H1 (cell line): ENCODE results near the gene PLEKHS1. TPM values are rescaled to one million over a fixed set of nuclear protein-coding genes. Genes with fewer than 3 reads are reported as not detected.

Experiments
- CTCF ChIA-PET: fragments of 300-600 bp; sonication (Branson Sonifier 250); formaldehyde crosslinking; loops from one replicate; lab custom pipeline; 2021; ENCODE audit not compliant: partially characterized antibody; lab: Charles Lee
- POLR2A ChIA-PET: fragments of 300-600 bp; sonication (Branson Sonifier 250); formaldehyde crosslinking; loops from one replicate; lab custom pipeline; 2021; ENCODE audit warnings: inconsistent platforms; ENCODE audit not compliant: partially characterized antibody; lab: Charles Lee
- DNase-seq, 2 experiments: peaks; one replicate each; pipeline versions ENCODE4 v3.0.0 to v3.0.0-alpha.2; 2010 to 2022; ENCODE audit warnings: low spot score in 2 of 2, low read depth in 1 of 2, mixed read lengths in 1 of 2
- FAIRE-seq: peaks from 2 replicates; lab custom pipeline; 2011; peaks lifted over from hg19 to GRCh38; lab: Jason Lieb, UNC
- H2AFZ ChIP-seq: 2 replicates; pipeline ENCODE4 v1.8.1; 2012; ENCODE audit warnings: low read length, inconsistent platforms
- H2AK5ac ChIP-seq: 2 replicates; pipeline ENCODE4 v1.6.1; 2013; ENCODE audit warnings: low read depth, low read length
- H2BK120ac ChIP-seq: replicated peaks from 2 replicates; pipeline ENCODE3; 2013; ENCODE audit warnings: low read depth, low read length, inconsistent platforms
- H2BK12ac ChIP-seq: 2 replicates; pipeline ENCODE4 v1.6.1; 2013; ENCODE audit warnings: low read depth, low read length
- H2BK15ac ChIP-seq: 2 replicates; pipeline ENCODE4 v1.6.1; 2013; ENCODE audit warnings: low read length
- H2BK20ac ChIP-seq: 2 replicates; pipeline ENCODE4 v1.6.1; 2013; ENCODE audit warnings: low read length
- H2BK5ac ChIP-seq: 2 replicates; pipeline ENCODE4 v1.6.1; 2013; ENCODE audit warnings: low read depth, low read length
- H3K14ac ChIP-seq: 2 replicates; pipeline ENCODE4 v1.6.1; 2013; ENCODE audit warnings: inconsistent platforms; ENCODE audit not compliant: insufficient read length
- H3K18ac ChIP-seq: 2 replicates; pipeline ENCODE4 v1.6.1; 2013; ENCODE audit warnings: low read length; ENCODE audit errors: extremely low read depth
- H3K23ac ChIP-seq: 2 replicates; pipeline ENCODE4 v1.6.1; 2013; ENCODE audit warnings: inconsistent platforms; ENCODE audit not compliant: insufficient read length
- H3K23me2 ChIP-seq: 2 replicates; pipeline ENCODE4 v1.6.1; 2013; ENCODE audit warnings: low read depth, low read length
- H3K27ac ChIP-seq: 2 replicates; pipeline ENCODE4 v1.6.1; 2011; ENCODE audit warnings: low read depth, low read length, inconsistent platforms
- H3K27me3 ChIP-seq, 4 experiments: replicated peaks in 1 of 4; 1 replicate in 1 of 4; 2 replicates in 3 of 4; pipeline versions ENCODE4 v1.6.1 to v1.8.1; 2011 to 2013; ENCODE audit warnings: low read length in 3 of 4, mild to moderate bottlenecking in 3 of 4, inconsistent platforms in 2 of 4, mixed read lengths in 2 of 4, moderate library complexity in 1 of 4; ENCODE audit not compliant: control insufficient read depth in 3 of 4, insufficient read depth in 3 of 4; ENCODE audit errors: extremely low read depth in 1 of 4
- H3K36me3 ChIP-seq, 4 experiments: 2 replicates each; pipeline versions ENCODE4 v1.6.1 to v1.8.1; 2011 to 2013; ENCODE audit warnings: mild to moderate bottlenecking in 4 of 4, low read length in 3 of 4, moderate library complexity in 2 of 4, control low read depth in 1 of 4, inconsistent platforms in 1 of 4; ENCODE audit not compliant: insufficient read depth in 4 of 4, control insufficient read depth in 2 of 4
- H3K4ac ChIP-seq: replicated peaks from 2 replicates; pipeline ENCODE3; 2013; ENCODE audit warnings: low read length, low read depth, mixed read lengths, inconsistent platforms; ENCODE audit not compliant: insufficient read length
- H3K4me1 ChIP-seq, 4 experiments: replicated peaks in 1 of 4; 1 replicate in 1 of 4; 2 replicates in 3 of 4; pipeline versions ENCODE4 v1.6.1 to v1.8.1; 2011 to 2013; ENCODE audit warnings: low read length in 3 of 4, inconsistent platforms in 2 of 4, mixed read lengths in 1 of 4; ENCODE audit not compliant: insufficient read depth in 4 of 4, control insufficient read depth in 3 of 4
- H3K4me2 ChIP-seq, 2 experiments: 2 replicates each; pipeline versions ENCODE4 v1.6.1 to v1.8.1; 2011 to 2013; ENCODE audit warnings: low read depth in 2 of 2, low read length in 2 of 2, control low read depth in 1 of 2, inconsistent platforms in 1 of 2, mild to moderate bottlenecking in 1 of 2; ENCODE audit not compliant: insufficient read depth in 1 of 2
- H3K4me3 ChIP-seq, 4 experiments: fragments of 200-600, 300-600 bp in 1 of 4; sonication (generic), shearing (Covaris generic), sonication (Bioruptor Twin) in 1 of 4; 2 replicates each; pipeline versions ENCODE4 v1.5.1 to v1.8.1; 2011 to 2016; ENCODE audit warnings: low read length in 4 of 4, low read depth in 3 of 4, control low read depth in 2 of 4, inconsistent platforms in 2 of 4, mild to moderate bottlenecking in 2 of 4, mixed read lengths in 1 of 4, moderate library complexity in 1 of 4; ENCODE audit not compliant: insufficient read depth in 2 of 4; ENCODE audit errors: extremely low read depth in 1 of 4
- H3K56ac ChIP-seq: replicated peaks from 2 replicates; pipeline ENCODE3; 2013; ENCODE audit warnings: low read depth, mild to moderate bottlenecking, mixed read lengths, low read length, inconsistent platforms; ENCODE audit not compliant: insufficient read length
- H3K79me1 ChIP-seq: 2 replicates; pipeline ENCODE4 v1.6.1; 2013; ENCODE audit warnings: low read depth, low read length, control low read depth
- H3K79me2 ChIP-seq, 2 experiments: 2 replicates each; pipeline versions ENCODE4 v1.6.1 to v1.8.1; 2012 to 2013; ENCODE audit warnings: low read length in 2 of 2, mild to moderate bottlenecking in 2 of 2, inconsistent platforms in 1 of 2; ENCODE audit not compliant: insufficient read depth in 2 of 2, control insufficient read depth in 1 of 2
- H3K9ac ChIP-seq, 4 experiments: replicated peaks in 1 of 4; 1 replicate in 1 of 4; 2 replicates in 3 of 4; pipeline versions ENCODE4 v1.6.1 to v1.8.1; 2011 to 2013; ENCODE audit warnings: low read depth in 3 of 4, low read length in 3 of 4, control low read depth in 2 of 4, mild to moderate bottlenecking in 2 of 4, moderate library complexity in 2 of 4, inconsistent platforms in 1 of 4; ENCODE audit errors: extremely low read depth in 1 of 4
- H3K9me3 ChIP-seq, 2 experiments: 2 replicates each; pipeline versions ENCODE4 v1.6.1 to v1.8.1; 2012 to 2013; ENCODE audit warnings: mild to moderate bottlenecking in 2 of 2, moderate library complexity in 2 of 2, control low read depth in 1 of 2, inconsistent platforms in 1 of 2, low read depth in 1 of 2, low read length in 1 of 2, mixed read lengths in 1 of 2; ENCODE audit not compliant: insufficient read depth in 2 of 2
- H4K20me1 ChIP-seq, 2 experiments: replicated peaks in 1 of 2; 2 replicates each; pipeline versions ENCODE3 to v1.8.1; 2011 to 2013; ENCODE audit warnings: inconsistent platforms in 2 of 2, low read length in 2 of 2, mild to moderate bottlenecking in 1 of 2; ENCODE audit not compliant: insufficient read depth in 2 of 2, control insufficient read depth in 1 of 2
- H4K5ac ChIP-seq: 2 replicates; pipeline ENCODE4 v1.6.1; 2013; ENCODE audit warnings: low read length, low read depth, mixed read lengths, inconsistent platforms; ENCODE audit not compliant: insufficient read length
- H4K8ac ChIP-seq: 2 replicates; pipeline ENCODE4 v1.8.0; 2013; ENCODE audit warnings: mild to moderate bottlenecking, moderate library complexity, low read length, inconsistent platforms; ENCODE audit not compliant: insufficient read depth; ENCODE audit errors: extremely low read depth
- H4K91ac ChIP-seq: replicated peaks from 2 replicates; pipeline ENCODE3; 2013; ENCODE audit warnings: low read length, mixed read lengths, inconsistent platforms; ENCODE audit not compliant: insufficient read length
- MAFK ChIP-seq: IDR thresholded peaks from 2 replicates; pipeline ENCODE4 v1.6.1; 2012; ENCODE audit warnings: low read depth, mild to moderate bottlenecking, improper control_type of control experiment, low read length
- WGBS, 2 experiments: shearing (Covaris generic) in 1 of 2; methylation state at CpG; one replicate each; pipeline versions ENCODE4 v1.1.6 to v1.1.7; 2013 to 2015; ENCODE audit warnings: low lambda C conversion rate in 2 of 2, mixed read lengths in 2 of 2, inconsistent platforms in 1 of 2, low coverage in 1 of 2, missing lambda C conversion rate in 1 of 2; ENCODE audit not compliant: insufficient replicate concordance in 2 of 2, insufficient coverage in 1 of 2, insufficient read length in 1 of 2; ENCODE audit errors: extremely low coverage in 1 of 2, missing lambda C conversion rate in 1 of 2; 5-methylcytosine and 5-hydroxymethylcytosine counted together
- long read RNA-seq, 2 experiments: library from RNA in 1 of 2; library from capped mRNA in 1 of 2; stranded (forward); transcript quantifications; one replicate each; pipeline ENCODE4 v2.0.0, GENCODE V29; 2021; ENCODE audit warnings: inconsistent platforms in 1 of 2
- polyA minus RNA-seq, 3 experiments: library from RNA; depleted of rRNA, polyadenylated mRNA; stranded (reverse); fragments of >200 nt; gene quantifications; 1 replicate in 2 of 3; 2 replicates in 1 of 3; pipeline ENCODE4 v1.2.3, GENCODE V29; 2011
- polyA plus RNA-seq, 7 experiments: library from polyadenylated mRNA; depleted of rRNA in 3 of 7; stranded (reverse) in 5 of 7; unstranded in 2 of 7; fragments of >200 nt in 5 of 7; fragments of 200-250 nt in 2 of 7; gene quantifications; 1 replicate in 5 of 7; 2 replicates in 1 of 7; 4 replicates in 1 of 7; pipeline versions ENCODE4 v1.2.1 to v1.2.3, GENCODE V29; 2011 to 2013; ENCODE audit warnings: missing spikeins in 2 of 7, mixed read lengths in 2 of 7
- total RNA-seq: library from RNA; stranded (reverse); fragmentation: NEBNext Ultra II Directional; extraction: Animal tissue kit (Norgen Biotek cat#: 25700); gene quantifications from 2 replicates; pipeline ENCODE4 v1.2.1, GENCODE V29; 2021

The PLEKHS1 gene
- total RNA-seq (not detected in 2 replicates), polyA plus RNA-seq (2011; rRNA removed) (not detected in 2 replicates), polyA minus RNA-seq (2011; rRNA and poly(A)+ RNA removed) (not detected in 2 replicates)
- not detected for polyA plus RNA-seq (2011; cell fraction: cytosol; rRNA removed)
- polyA plus RNA-seq (2011; cell fraction: nucleus; rRNA removed), result 0.04 TPM
- polyA plus RNA-seq (2012, experiment 1 of 2), result not detected in 4 replicates
- polyA plus RNA-seq (2012, experiment 2 of 2), result not detected
- polyA plus RNA-seq (2013, experiment 1 of 2), result not detected
- polyA plus RNA-seq (2013, experiment 2 of 2), result 0.02 TPM
- polyA minus RNA-seq (2011; cell fraction: cytosol; rRNA and poly(A)+ RNA removed), result not detected
- not detected for polyA minus RNA-seq (2011; cell fraction: nucleus; rRNA and poly(A)+ RNA removed)
- long read RNA-seq, experiment 1, result 0 reads
- long read RNA-seq, experiment 2, result 0 reads

- H3K4ac ChIP-seq, result no peak within 1 kb of the TSS
- H4K20me1 ChIP-seq, result no peaks in the 10 kb centered on the region
- no peaks in the 10 kb centered on the region for H3K27me3 ChIP-seq
- no peak within 1 kb of the TSS for H3K56ac ChIP-seq
- H3K4me1 ChIP-seq, result no peaks in the 10 kb centered on the region
- no peak within 1 kb of the TSS for H4K8ac ChIP-seq
- H3K4me2 ChIP-seq, result no peak within 1 kb of the TSS
- H2AK5ac ChIP-seq, result no peak within 1 kb of the TSS
- no peak within 1 kb of the TSS for H3K9ac ChIP-seq
- no peak within 1 kb of the TSS; the same call in 1 of the 2 replicates for H2AFZ ChIP-seq
- H3K23ac ChIP-seq, result no peak within 1 kb of the TSS
- CTCF ChIA-PET, result interaction anchor here (0.7 to 2.7 kb wide), 4 partner anchors 9 to 41 kb away, joined by 3 to 6 read pairs (median 4); no protein-coding TSS in a partner anchor
- POLR2A ChIA-PET, result no interaction called here
- no peaks in the 10 kb centered on the region for H3K36me3 ChIP-seq
- H2BK12ac ChIP-seq, result no peak within 1 kb of the TSS
- no peaks in the 10 kb centered on the region for H3K79me2 ChIP-seq
- no peak within 1 kb of the TSS for H3K18ac ChIP-seq
- H4K91ac ChIP-seq, result no peak within 1 kb of the TSS
- FAIRE-seq (no peak), DNase-seq (no peak)
- no peak within 1 kb of the TSS for H3K4me3 ChIP-seq
- 94% methylated on average over 3 of the region's 3 CpGs; no CpG with 5 or more reads in 1 of the 2 experiments for WGBS, 2 experiments
- no peak within 1 kb of the TSS for H3K27ac ChIP-seq
- H3K79me1 ChIP-seq, result no peaks in the 10 kb centered on the region
- no peak within 1 kb of the TSS for H2BK20ac ChIP-seq
- no peaks in the 10 kb centered on the region for H3K23me2 ChIP-seq
- H4K5ac ChIP-seq, result no peak within 1 kb of the TSS
- no peak within 1 kb of the TSS for H2BK120ac ChIP-seq
- H2BK5ac ChIP-seq, result no peak within 1 kb of the TSS
- no peak within 1 kb of the TSS for H2BK15ac ChIP-seq
- H3K14ac ChIP-seq, result no peak within 1 kb of the TSS
- H3K9me3 ChIP-seq, result no peaks in the 10 kb centered on the region
- TF ChIP-seq MAFK, result no peak
Observed at GRCh38 chr10:113751181-113751732, at the start of gene PLEKHS1. TSS of gene PLEKHS1 (plus strand) at chr10:113751682. CDS start at chr10:113755278, 3,596 bp downstream.
